ENCODE measurements around the gene RFC5.

RFC5 gene, protein sequence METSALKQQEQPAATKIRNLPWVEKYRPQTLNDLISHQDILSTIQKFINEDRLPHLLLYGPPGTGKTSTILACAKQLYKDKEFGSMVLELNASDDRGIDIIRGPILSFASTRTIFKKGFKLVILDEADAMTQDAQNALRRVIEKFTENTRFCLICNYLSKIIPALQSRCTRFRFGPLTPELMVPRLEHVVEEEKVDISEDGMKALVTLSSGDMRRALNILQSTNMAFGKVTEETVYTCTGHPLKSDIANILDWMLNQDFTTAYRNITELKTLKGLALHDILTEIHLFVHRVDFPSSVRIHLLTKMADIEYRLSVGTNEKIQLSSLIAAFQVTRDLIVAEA

DNA sequence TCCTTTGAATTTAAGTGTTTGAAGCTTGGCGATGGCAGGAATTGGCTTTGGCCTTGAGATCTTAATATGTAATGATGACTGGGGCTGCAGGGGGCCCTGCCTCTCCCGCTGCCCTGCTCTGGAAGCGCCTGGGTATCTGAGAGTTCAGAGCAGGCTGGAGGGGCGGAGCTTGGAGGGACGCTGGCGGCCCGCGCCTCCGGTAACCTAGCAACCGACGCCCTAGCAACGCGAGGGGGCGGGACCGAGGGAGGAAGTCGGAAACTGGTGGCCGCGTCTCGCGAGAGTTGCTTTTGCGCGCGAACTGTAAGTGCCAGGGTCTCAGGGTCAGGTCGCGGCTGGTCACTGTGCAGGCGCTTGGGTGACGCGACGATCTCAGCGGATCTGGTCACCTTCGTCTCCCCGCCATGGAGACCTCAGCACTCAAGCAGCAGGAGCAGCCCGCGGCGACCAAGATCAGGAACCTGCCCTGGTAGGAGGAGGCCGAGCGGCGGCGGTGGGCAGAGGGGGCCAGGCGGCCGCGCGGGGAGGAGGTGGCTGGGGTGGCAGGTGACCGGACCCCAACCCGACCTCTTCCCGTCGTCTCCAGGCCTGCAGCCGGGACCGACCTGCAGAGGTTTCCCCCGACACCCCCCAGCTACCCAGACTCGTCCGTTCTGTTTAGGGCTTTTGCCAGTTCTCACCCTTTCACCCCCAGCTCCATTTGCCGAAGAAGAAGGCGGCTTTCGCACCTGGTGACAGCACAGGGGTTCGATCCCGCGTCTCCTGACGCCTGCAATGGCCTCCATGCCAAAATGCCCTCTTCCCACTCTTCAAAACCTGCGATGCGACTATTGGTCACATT lies at the start of gene RFC5:
Gene RFC5, plus strand, starts transcription at position 280 of the 841 bp plus-strand sequence. Its CDS starts 125 bp downstream, at position 405.
- POLR2A ChIA-PET = interaction anchor here (0.6 to 1.9 kb wide), 12 partner anchors 9 to 139 kb away, joined by 3 to 7 read pairs (median 4); partner anchors contain the start of gene PEBP1
- DNase-seq (ENCODE audit: extremely low spot score) = peak; percentile 100
- CTCF ChIA-PET = no interaction called here
- no peak for TF ChIP-seq SUZ12 (IDR thresholded peaks at IDR 0.05)
- TF ChIP-seq ELF4 (IDR thresholded peaks at IDR 0.05) = 0 out of 2 replicates have a peak, but pooled peaks have one; percentile 14
- peak; percentile 95 for TF ChIP-seq L3MBTL2 (conservative IDR thresholded peaks at IDR 0.05)

DNA sequence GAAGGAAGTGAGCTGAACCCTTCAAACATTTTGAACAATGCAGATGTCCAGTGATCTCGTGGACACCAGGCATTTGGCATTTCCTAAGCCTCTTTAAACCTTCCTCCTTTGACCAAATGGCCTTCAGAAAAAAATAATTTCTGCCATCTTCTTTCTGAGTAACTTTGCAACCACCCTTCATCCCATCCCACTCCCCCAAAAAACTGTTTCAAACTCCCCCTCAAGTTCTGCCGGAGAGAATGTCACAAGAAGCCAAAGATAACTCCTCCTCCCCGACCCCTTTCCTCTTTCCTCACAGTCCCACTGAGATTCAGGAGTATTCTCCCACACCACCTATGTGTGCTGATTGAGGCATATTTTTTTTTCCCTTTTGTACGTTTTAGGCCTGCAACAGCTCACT lies 49.5 kb upstream of the RFC5 start:
- POLR2A ChIA-PET = no interaction called here
- CTCF ChIA-PET = no interaction called here
- no peak for DNase-seq (ENCODE audit: extremely low spot score)
- TF ChIP-seq FOXK2 (IDR thresholded peaks at IDR 0.05) (no peak), BHLHE40 (IDR thresholded peaks at IDR 0.05; ENCODE audit: borderline replicate concordance) (no peak), CTBP1 (IDR thresholded peaks at IDR 0.05; ENCODE audit: borderline replicate concordance) (no peak)

DNA sequence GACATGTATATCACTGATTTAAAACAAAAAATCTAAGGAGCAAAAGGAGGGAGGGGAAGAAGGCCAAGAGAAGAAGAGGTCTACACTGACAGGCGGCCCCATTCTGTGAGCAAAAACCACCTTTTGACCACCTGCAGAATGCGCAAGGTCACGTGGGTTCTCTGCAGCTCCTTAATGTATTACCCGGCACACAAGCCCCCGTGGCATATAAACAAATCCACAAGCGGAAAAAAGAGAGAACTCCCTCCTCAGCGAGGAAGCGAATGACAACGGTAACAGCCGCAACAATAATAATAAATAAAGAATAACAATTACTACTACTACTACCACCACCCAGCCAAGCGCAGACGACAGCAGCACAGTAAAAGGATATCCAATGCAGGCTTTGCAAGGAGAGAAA lies 49.0 kb upstream of the RFC5 start:
- ChIA-PET POLR2A (no interaction called here), CTCF (no interaction called here)
- DNase-seq (ENCODE audit: extremely low spot score) = no peak
- TF ChIP-seq FOXA1 (IDR thresholded peaks at IDR 0.05) = no peak
- TF ChIP-seq FOXM1 (IDR thresholded peaks at IDR 0.05; ENCODE audit: borderline replicate concordance) = no peak
- no peak for TF ChIP-seq SP1 (IDR thresholded peaks at IDR 0.05)
- no peak for TF ChIP-seq ZNF384 (IDR thresholded peaks at IDR 0.05)
- no peak for TF ChIP-seq TARDBP (IDR thresholded peaks at IDR 0.05)
- TF ChIP-seq FOXK2 (IDR thresholded peaks at IDR 0.05) = no peak
- TF ChIP-seq SUZ12 (IDR thresholded peaks at IDR 0.05) = no peak

DNA sequence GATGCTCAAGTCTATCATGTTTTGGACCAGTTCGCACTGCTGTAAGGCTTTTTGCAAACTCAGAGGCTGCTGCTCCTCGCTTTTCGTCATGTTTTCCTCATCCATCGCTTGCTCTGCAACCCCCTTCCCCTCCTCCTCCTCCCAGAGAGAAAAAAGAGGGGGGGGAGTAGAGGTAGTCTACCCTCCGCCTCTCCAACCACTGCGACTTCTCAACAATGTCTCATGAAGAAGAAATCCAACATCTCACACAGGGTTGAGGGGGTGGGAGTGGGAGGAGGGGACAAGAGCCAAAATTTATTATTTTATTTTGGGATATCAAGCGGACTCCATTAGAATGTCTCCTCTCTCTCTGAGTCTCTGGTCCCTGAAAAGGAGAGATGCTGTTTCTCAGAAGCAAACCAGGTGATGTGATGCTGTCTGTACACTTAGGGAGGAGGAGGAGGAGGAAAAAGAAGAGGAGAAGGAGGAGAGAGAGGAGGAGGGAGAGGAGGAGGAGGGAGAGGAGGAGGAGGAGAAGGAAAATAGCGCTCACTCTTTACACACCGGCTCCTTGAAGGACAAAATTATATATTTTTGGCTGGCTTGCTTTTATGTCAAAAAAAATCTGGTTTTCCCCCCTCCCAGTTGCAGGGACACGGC lies 48.2 kb upstream of the RFC5 start:
- DNase-seq (ENCODE audit: extremely low spot score) = no peak
- ChIA-PET POLR2A (no interaction called here), CTCF (no interaction called here)
- TF ChIP-seq BHLHE40 (IDR thresholded peaks at IDR 0.05; ENCODE audit: borderline replicate concordance) = no peak
- TF ChIP-seq FOXM1 (IDR thresholded peaks at IDR 0.05; ENCODE audit: borderline replicate concordance) = no peak
- no peak for TF ChIP-seq ZNF384 (IDR thresholded peaks at IDR 0.05)
- TF ChIP-seq, protein P1, sequence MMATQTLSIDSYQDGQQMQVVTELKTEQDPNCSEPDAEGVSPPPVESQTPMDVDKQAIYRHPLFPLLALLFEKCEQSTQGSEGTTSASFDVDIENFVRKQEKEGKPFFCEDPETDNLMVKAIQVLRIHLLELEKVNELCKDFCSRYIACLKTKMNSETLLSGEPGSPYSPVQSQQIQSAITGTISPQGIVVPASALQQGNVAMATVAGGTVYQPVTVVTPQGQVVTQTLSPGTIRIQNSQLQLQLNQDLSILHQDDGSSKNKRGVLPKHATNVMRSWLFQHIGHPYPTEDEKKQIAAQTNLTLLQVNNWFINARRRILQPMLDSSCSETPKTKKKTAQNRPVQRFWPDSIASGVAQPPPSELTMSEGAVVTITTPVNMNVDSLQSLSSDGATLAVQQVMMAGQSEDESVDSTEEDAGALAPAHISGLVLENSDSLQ (IDR thresholded peaks at IDR 0.05) = no peak
- no peak for TF ChIP-seq SP1 (IDR thresholded peaks at IDR 0.05)
- no peak for TF ChIP-seq LEF1 (IDR thresholded peaks at IDR 0.05; ENCODE audit: borderline replicate concordance)
- TF ChIP-seq L3MBTL2 (conservative IDR thresholded peaks at IDR 0.05) = no peak
- TF ChIP-seq ARNT (IDR thresholded peaks at IDR 0.05) = no peak
- no peak for TF ChIP-seq FOXK2 (IDR thresholded peaks at IDR 0.05)

DNA sequence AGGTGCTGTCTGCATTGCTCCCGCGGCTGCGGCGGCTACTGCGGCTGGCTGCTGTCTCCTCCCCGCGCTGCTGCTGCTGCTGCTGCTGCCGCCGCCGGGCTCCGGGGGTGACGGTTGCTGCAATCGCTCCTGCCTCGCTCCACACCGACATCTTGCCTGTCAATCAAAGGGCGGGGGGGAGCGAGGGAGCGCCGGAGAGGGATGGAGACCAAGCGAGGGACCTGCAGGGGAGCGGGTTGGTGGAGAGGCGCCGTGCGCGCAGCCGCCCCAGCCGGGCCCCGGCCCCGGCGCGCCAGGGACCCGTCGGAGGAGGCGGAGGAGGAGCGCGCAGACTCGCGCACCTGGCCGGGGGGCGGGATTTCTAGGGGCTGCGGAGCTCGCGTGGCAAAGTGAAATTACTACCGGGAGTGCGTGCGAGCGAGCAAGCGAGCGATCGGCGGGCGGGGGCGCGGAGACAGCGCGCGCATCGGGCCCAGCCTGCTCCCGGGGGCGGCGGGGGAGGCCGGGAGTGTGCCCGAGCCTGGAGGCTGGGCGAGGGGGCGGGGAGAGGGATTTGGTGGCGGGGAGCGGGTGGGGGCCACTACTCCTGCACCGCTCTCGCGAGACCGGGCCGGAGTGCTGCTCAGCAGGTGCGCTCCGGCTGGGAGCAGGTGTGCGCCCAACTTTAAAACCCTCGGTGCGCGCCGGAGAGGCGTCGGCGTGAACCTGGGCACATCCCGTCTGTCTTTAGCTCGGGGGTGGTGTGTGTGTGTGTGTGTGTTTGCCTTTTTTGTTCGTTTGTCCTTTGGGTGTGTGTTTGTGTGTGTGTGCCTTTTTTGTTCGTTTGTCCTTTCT lies 47.5 kb upstream of the RFC5 start, which contains the start of gene KSR2:
Gene KSR2, minus strand, starts transcription at position 165 of the 834 bp plus-strand sequence. CDS start 735 bp downstream, outside the sequence.
- CTCF ChIA-PET = no interaction called here
- DNase-seq (ENCODE audit: extremely low spot score) = peak; percentile 84
- TF ChIP-seq L3MBTL2 (conservative IDR thresholded peaks at IDR 0.05) (peak; percentile 85), HDGF (IDR thresholded peaks at IDR 0.05; ENCODE audit: borderline replicate concordance) (no peak), BHLHE40 (IDR thresholded peaks at IDR 0.05; ENCODE audit: borderline replicate concordance) (no peak), ZNF384 (IDR thresholded peaks at IDR 0.05) (no peak), SUZ12 (IDR thresholded peaks at IDR 0.05) (no peak), FOXK2 (IDR thresholded peaks at IDR 0.05) (no peak), ARNT (IDR thresholded peaks at IDR 0.05) (peak; percentile 82), FOXA1 (IDR thresholded peaks at IDR 0.05) (no peak), FOXM1 (IDR thresholded peaks at IDR 0.05; ENCODE audit: borderline replicate concordance) (no peak), CTBP1 (IDR thresholded peaks at IDR 0.05; ENCODE audit: borderline replicate concordance) (no peak), SP1 (IDR thresholded peaks at IDR 0.05) (no peak), TARDBP (IDR thresholded peaks at IDR 0.05) (no peak), LEF1 (IDR thresholded peaks at IDR 0.05; ENCODE audit: borderline replicate concordance) (no peak), NFRKB (IDR thresholded peaks at IDR 0.05) (no peak), ELF4 (IDR thresholded peaks at IDR 0.05) (no peak)
- TF ChIP-seq, protein P1 (IDR thresholded peaks at IDR 0.05) = peak; percentile 97
- POLR2A ChIA-PET = no interaction called here

DNA sequence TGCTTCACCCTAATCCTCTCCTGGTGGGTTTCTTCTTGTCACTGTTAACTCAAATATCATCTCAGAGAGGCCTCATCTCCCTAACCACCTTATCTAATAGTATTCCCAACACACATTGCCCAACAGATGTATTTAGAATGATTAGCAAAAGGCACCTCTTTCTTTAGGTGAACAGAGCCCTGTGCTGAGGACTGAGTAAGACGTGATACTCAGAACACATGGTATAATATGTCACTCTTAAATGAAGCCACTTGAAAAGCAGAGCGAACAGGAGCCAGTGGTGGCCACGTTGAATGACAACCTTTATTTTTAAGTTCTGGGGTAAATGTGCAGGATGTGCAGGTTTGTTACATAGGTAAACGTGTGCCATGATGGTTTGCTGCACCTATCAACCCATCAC lies 46.2 kb upstream of the RFC5 start:
- no peak for TF ChIP-seq L3MBTL2 (conservative IDR thresholded peaks at IDR 0.05)
- TF ChIP-seq LEF1 (IDR thresholded peaks at IDR 0.05; ENCODE audit: borderline replicate concordance) = no peak
- CTCF ChIA-PET = interaction anchor here (0.6 to 0.7 kb wide), 3 partner anchors 9 to 114 kb away, joined by 3 to 12 read pairs (median 3); no protein-coding TSS in a partner anchor
- POLR2A ChIA-PET = no interaction called here
- no peak for DNase-seq (ENCODE audit: extremely low spot score)
